ENCODE measurements around the gene MRPS21. TPM values are rescaled to one million over a fixed set of nuclear protein-coding genes. Genes with fewer than 3 reads are reported as not detected.
A peak's percentile ranks its signal among the peaks of the same experiment; 100 is the strongest.

The MRPS21 gene
- 10 to 100 TPM; 33.0 to 93.9 (median 56.9) TPM for polyA plus RNA-seq

DNA sequence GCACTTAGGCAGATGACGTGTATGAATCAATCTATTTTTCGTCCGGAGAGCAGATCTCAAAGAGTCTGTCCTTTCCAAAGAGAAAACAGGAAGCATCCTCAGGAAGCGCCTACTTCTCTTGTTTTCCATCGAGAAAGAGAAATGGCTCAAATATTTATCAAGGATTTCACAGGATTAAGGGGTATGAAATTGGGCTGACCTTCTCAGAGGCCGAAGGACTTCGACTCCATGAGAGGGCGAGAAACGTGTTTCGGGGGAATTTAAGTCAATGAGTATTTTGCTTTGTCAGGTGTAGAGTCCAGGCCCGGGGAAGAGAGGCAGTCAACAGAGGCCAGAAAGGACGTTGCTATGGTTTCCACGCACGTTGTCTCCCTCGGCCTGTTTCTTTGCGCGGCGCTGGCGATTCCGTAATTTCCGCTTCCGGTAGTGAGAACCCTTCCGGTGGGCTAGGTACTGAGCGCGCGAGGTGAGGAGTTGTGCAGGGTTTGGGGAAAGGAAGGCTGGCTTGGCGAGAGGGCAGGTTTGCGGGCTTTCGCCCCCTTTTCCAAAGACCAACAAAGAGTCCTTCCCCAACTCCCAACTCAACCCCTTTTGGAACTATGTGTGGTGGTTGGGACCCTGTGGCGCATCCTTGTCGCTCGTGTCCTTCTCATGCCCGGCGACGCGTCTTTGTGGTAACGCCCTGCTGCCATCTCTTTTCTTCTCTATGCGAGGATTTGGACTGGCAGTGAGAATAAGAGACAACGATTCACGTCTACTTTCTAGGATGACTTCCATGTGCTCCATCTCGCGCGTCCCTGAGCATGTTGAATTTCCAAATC, at the start of gene MRPS21:
MRPS21 (plus strand) TSS at position 429 of the 821 bp plus-strand sequence. CDS start 506 bp downstream, outside the sequence.
- H3K27ac ChIP-seq (ENCODE audit: low read depth, low read length): peak within 1 kb of the TSS; percentile 13
- 3 to 6% (median 4%) methylated on average over 43 of the region's 43 CpGs for WGBS, 3 donors

- H3K27ac ChIP-seq (ENCODE audit: low read depth, low read length): no peak overlapping the region
- WGBS, 3 donors: 60 to 85% (median 60%) methylated on average over 2 of the region's 2 CpGs
Observed at GRCh38 chr1:150249936-150250335, 43.7 kb upstream of the MRPS21 start.

DNA sequence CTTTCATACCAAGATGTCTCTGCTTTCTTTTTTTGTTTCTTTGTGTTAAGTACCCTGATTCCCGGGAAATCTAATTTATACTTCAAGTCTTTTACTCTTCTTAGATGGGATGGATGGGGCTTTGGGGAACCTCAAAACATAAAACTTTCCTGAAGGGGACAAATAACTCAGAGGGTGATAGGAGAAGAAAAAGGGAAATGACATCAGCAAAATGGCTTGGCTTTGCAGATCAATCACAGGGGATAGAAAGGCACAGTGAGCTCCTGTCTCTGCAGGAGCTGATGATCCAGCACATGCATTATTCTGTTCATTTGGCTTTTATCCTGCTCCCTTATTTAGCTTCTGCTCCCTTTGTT, 37.5 kb upstream of the MRPS21 start:
- H3K27ac ChIP-seq (ENCODE audit: low read depth, low read length): no peak overlapping the region
- 0 to 3% (median 3%) methylated on average over 1 of the region's 1 CpG for WGBS, 3 donors

- WGBS, 3 donors: 27 to 34% (median 29%) methylated on average over 14 of the region's 14 CpGs
- no peak overlapping the region for H3K27ac ChIP-seq (ENCODE audit: low read depth, low read length)
Observed at GRCh38 chr1:150256554-150257341, 36.9 kb upstream of the MRPS21 start.

DNA sequence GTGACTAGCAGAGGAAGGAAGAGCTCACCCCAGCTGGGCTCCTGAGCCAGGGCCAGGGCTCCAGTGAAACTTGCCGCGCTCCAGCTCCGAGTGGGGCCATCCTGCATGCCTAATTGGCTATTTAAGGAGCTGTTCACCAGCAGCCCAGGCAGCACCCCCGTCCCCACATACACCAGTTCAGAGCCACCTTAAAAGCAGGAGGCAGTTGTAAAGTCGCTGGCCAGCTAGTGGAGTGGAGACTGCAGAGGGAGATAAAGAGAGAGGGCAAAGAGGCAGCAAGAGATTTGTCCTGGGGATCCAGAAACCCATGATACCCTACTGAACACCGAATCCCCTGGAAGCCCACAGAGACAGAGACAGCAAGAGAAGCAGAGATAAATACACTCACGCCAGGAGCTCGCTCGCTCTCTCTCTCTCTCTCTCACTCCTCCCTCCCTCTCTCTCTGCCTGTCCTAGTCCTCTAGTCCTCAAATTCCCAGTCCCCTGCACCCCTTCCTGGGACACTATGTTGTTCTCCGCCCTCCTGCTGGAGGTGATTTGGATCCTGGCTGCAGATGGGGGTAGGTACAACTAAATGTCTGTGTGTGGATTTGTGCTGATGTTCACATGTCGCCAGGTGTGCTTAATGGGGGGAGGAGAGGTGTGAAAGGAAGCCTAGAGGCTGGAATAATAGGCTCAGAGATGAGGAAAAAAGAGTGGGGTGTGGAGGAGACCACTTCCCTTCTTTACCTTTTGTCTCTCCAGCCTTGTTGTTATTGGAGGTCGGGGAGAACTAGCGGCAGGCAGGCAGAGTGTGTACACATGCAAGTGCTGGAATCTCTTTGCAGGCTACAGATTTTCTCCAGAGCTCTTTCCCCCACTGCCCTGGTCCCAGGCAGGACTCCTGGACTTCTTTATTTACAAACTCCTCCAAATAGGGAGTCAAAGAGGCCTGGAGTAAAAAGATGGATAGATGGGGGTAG, 35.8 kb upstream of the MRPS21 start, which contains the start of gene CA14:
CA14 (plus strand) TSS at position 151 of the 962 bp plus-strand sequence; CDS start at position 506, 355 bp downstream.
- no peak within 1 kb of the TSS for H3K27ac ChIP-seq (ENCODE audit: low read depth, low read length)
- 48 to 59% (median 51%) methylated on average over 13 of the region's 13 CpGs for WGBS, 3 donors

- 29 to 72% (median 71%) methylated on average over 4 of the region's 4 CpGs for WGBS, 3 donors
- no peak overlapping the region for H3K27ac ChIP-seq (ENCODE audit: low read depth, low read length)
Observed at GRCh38 chr1:150259217-150259616, 34.4 kb upstream of the MRPS21 start.

GRCh38 chr1:150259758-150260669, 33.6 kb upstream of the MRPS21 start:
- no peak overlapping the region for H3K27ac ChIP-seq (ENCODE audit: low read depth, low read length)
- 9 to 34% (median 25%) methylated on average over 11 of the region's 11 CpGs for WGBS, 3 donors

DNA sequence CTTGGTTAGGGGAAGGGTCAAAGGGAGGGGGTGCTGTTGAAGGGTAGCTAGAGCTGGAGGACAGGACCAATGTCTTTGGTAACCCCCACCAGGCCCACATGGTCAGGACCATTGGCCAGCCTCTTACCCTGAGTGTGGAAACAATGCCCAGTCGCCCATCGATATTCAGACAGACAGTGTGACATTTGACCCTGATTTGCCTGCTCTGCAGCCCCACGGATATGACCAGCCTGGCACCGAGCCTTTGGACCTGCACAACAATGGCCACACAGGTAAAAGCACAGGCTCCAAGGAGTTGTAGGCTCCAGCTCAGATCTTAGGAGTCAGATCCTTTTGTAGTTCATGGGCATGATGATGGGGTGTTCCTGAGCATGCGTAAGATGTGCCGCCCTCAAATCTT, 32.3 kb upstream of the MRPS21 start:
- 79 to 90% (median 87%) methylated on average over 6 of the region's 6 CpGs for WGBS, 3 donors
- H3K27ac ChIP-seq (ENCODE audit: low read depth, low read length): no peak overlapping the region

DNA sequence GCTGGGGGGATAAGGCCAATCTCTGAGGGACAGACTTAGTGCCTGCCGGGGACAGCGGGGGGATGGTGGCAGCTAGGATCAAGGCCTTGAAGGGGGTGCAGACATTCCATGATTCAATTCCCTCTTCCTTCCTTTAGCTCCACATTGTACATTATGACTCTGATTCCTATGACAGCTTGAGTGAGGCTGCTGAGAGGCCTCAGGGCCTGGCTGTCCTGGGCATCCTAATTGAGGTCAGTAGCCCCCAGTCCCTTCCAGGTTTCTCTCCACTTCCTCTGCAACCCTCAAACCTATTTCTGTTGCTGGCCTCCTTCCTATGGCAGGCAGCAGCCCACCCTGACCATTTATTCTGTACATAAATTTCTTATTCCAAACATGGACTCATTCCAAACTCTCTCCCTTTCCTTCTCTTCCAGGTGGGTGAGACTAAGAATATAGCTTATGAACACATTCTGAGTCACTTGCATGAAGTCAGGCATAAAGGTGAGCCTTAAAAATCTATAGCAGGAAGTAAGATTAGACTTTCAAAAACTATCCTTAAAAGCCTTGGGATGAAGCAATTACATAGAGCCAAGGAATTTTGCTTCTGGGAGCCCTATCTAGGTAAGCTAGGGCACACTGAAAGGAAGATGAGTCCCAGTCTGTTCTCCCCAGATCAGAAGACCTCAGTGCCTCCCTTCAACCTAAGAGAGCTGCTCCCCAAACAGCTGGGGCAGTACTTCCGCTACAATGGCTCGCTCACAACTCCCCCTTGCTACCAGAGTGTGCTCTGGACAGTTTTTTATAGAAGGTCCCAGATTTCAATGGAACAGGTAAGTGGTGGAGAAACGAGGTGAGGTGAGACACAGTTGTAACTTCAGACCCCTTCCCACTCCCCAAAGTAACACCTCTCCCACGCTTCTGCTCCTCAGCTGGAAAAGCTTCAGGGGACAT, 31.0 kb upstream of the MRPS21 start:
- no peak overlapping the region for H3K27ac ChIP-seq (ENCODE audit: low read depth, low read length)
- 73 to 78% (median 77%) methylated on average over 6 of the region's 6 CpGs for WGBS, 3 donors

DNA sequence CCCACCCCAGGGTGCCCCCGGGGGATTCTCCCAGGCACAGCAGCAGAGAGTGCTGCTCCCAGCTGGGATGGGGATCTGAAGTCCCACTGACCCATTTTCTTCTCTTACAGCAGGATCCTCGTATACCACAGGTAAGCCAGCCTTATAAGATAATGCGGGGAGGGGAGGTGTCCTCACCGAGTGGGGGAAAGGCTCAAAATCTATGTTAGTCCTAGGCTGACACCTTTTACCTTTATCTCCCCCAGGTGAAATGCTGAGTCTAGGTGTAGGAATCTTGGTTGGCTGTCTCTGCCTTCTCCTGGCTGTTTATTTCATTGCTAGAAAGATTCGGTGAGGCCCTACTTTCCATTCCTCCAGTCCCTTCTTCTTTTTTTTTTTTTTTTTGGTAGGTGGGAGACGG, 30.1 kb upstream of the MRPS21 start:
- WGBS, 3 donors: 78 to 85% (median 80%) methylated on average over 6 of the region's 6 CpGs
- H3K27ac ChIP-seq (ENCODE audit: low read depth, low read length): no peak overlapping the region

GRCh38 chr1:150267896-150268295, 25.8 kb upstream of the MRPS21 start:
- WGBS, 3 donors: 15 to 34% (median 21%) methylated on average over 6 of the region's 6 CpGs

GRCh38 chr1:150268340-150268704, 25.3 kb upstream of the MRPS21 start:
- peak overlapping the region; percentile 13 for H3K27ac ChIP-seq (ENCODE audit: low read depth, low read length)
- WGBS, 3 donors: 0 to 1% (median 0%) methylated on average over 21 of the region's 21 CpGs

More at GRCh38 chr1:150267896-150268295, 25.8 kb upstream of the MRPS21 start:
- peak overlapping the region; percentile 13 for H3K27ac ChIP-seq (ENCODE audit: low read depth, low read length)

GRCh38 chr1:150268705-150269403, 24.8 kb upstream of the MRPS21 start, which contains the start of gene APH1A:
APH1A (minus strand) TSS chr1:150269016; CDS start chr1:150268810, 206 bp downstream.
- 0 to 1% (median 0%) methylated on average over 48 to 49 of the region's 49 CpGs for WGBS, 3 donors
- H3K27ac ChIP-seq (ENCODE audit: low read depth, low read length): peak within 1 kb of the TSS; percentile 13

DNA sequence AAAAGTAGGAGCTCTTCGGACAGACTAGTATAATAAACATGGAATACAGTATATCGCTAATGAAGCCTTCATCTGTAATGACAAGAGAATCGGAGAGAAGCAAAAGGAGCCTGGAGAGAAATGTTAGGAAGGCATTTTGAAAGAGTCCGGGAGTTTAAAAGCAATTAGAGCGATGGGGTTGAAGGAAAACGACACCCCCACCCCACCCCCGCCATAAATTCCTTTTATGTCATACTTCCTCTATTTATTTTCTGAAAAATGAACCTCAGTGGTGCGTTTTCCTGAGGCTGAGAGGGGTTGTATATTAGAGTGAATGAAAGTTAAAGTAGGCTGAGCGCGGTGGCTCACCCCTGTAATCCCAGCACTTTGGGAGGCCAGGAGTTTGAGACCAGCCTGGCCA, 24.2 kb upstream of the MRPS21 start:
- WGBS, 3 donors: 18 to 39% (median 25%) methylated on average over 10 of the region's 10 CpGs
- H3K27ac ChIP-seq (ENCODE audit: low read depth, low read length): no peak overlapping the region

DNA sequence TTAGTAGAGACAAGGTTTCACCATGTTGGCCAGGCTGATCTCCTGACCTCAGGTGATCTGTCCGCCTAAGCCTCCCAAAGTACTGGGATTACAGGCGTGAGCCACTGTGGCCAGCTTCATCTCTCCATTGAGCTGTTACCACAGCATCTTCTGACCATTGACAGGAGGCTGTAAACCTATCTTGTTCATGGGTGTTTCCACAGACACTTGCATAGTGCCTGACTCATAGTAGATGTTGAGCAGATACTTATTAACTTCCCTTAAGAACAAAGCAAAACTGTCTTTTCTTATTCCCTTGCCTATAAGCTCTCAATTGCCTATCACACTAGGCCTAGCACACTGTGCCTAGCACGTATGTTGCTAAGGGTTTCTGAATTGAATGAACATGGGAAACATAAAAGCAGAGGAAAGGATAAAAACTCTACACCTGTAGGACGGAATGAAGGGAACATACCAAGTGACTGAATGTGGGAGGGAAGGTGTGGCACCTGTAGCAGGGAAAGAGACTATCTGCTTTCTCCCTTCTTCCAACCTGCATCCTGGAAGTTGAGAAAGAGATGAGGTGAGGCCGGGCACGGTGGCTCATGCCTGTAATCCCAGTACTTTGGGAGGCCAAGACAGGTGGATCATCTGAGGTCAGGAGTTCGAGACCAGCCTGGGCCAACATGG, 22.2 kb upstream of the MRPS21 start:
- 90 to 94% (median 93%) methylated on average over 7 of the region's 7 CpGs for WGBS, 3 donors
- no peak overlapping the region for H3K27ac ChIP-seq (ENCODE audit: low read depth, low read length)

Data from adipose tissue (tissue), 3 donors.